Loucy (cell line): Measurements from ENCODE around the gene BLCAP.

Experiments used
- H2AFZ ChIP-seq: fragments of 200-600 bp; sonication (generic); 2 replicates; pipeline ENCODE4 v1.6.0; 2016; ENCODE audit warnings: antibody characterized with exemption, mild to moderate bottlenecking, low read length, moderate library complexity
- H3F3A ChIP-seq: fragments of 200-600 bp; 2 replicates; pipeline ENCODE4 v1.6.0; 2016; ENCODE audit warnings: antibody characterized with exemption, low read depth, mild to moderate bottlenecking
- H3K27me3 ChIP-seq: fragments of 200-600 bp; sonication (generic); 2 replicates; pipeline ENCODE4 v1.6.1; 2014; ENCODE audit warnings: low read length, mild to moderate bottlenecking; ENCODE audit not compliant: insufficient read depth, poor library complexity, severe bottlenecking
- H3K36me3 ChIP-seq: fragments of 200-600 bp; sonication (generic); 2 replicates; pipeline ENCODE4 v1.6.1; 2016; ENCODE audit warnings: low read length; ENCODE audit not compliant: insufficient read depth
- H3K4me1 ChIP-seq: fragments of 200-600 bp; sonication (generic); 2 replicates; pipeline ENCODE4 v1.5.1; 2014; ENCODE audit warnings: low read length, mild to moderate bottlenecking; ENCODE audit not compliant: insufficient read depth, poor library complexity, severe bottlenecking
- H3K4me2 ChIP-seq: fragments of 200-600 bp; sonication (generic); 2 replicates; pipeline ENCODE4 v1.6.0; 2014; ENCODE audit warnings: antibody characterized with exemption, low read length, low read depth, mild to moderate bottlenecking; ENCODE audit not compliant: poor library complexity, severe bottlenecking
- H3K4me3 ChIP-seq: fragments of 200-600 bp; sonication (generic); 2 replicates; pipeline ENCODE4 v1.5.1; 2014; ENCODE audit warnings: low read length, mild to moderate bottlenecking, mixed read lengths; ENCODE audit not compliant: poor library complexity, severe bottlenecking
- H3K79me2 ChIP-seq: fragments of 200-600 bp; sonication (generic); 2 replicates; pipeline ENCODE4 v1.6.1; 2014; ENCODE audit warnings: low read length; ENCODE audit not compliant: insufficient read depth
- H3K9ac ChIP-seq: fragments of 200-600 bp; sonication (generic); 2 replicates; pipeline ENCODE4 v1.6.0; 2014; ENCODE audit warnings: mild to moderate bottlenecking, low read depth, low read length, moderate library complexity; ENCODE audit not compliant: poor library complexity, severe bottlenecking
- H3K9me2 ChIP-seq: fragments of 200-600 bp; sonication (generic); replicated peaks from 2 replicates; pipeline ENCODE4 v1.6.1; 2016; ENCODE audit warnings: low read depth, low read length, mixed read lengths
- H3K9me3 ChIP-seq: fragments of 200-600 bp; sonication (generic); 2 replicates; pipeline ENCODE4 v1.6.1; 2014; ENCODE audit warnings: mild to moderate bottlenecking, antibody characterized with exemption, low read length, low read depth; ENCODE audit not compliant: insufficient read depth
- H4K20me1 ChIP-seq: fragments of 200-600 bp; sonication (generic); 2 replicates; pipeline ENCODE4 v1.6.0; 2014; ENCODE audit warnings: antibody characterized with exemption, low read length, mild to moderate bottlenecking; ENCODE audit not compliant: insufficient read depth, poor library complexity, severe bottlenecking
- EZH2phosphoT487 ChIP-seq: fragments of 200-600 bp; IDR thresholded peaks from 2 replicates; pipeline ENCODE4 v1.6.1; 2018; ENCODE audit warnings: antibody characterized with exemption, mild to moderate bottlenecking, moderate library complexity, borderline replicate concordance
- TF ChIP-seq, protein P1 (sequence below): fragments of 200-600 bp; sonication (generic); conservative IDR thresholded peaks from 2 replicates; pipeline ENCODE4 v1.5.1; 2014; ENCODE audit warnings: mild to moderate bottlenecking, antibody characterized with exemption, low read length

BLCAP gene

DNA sequence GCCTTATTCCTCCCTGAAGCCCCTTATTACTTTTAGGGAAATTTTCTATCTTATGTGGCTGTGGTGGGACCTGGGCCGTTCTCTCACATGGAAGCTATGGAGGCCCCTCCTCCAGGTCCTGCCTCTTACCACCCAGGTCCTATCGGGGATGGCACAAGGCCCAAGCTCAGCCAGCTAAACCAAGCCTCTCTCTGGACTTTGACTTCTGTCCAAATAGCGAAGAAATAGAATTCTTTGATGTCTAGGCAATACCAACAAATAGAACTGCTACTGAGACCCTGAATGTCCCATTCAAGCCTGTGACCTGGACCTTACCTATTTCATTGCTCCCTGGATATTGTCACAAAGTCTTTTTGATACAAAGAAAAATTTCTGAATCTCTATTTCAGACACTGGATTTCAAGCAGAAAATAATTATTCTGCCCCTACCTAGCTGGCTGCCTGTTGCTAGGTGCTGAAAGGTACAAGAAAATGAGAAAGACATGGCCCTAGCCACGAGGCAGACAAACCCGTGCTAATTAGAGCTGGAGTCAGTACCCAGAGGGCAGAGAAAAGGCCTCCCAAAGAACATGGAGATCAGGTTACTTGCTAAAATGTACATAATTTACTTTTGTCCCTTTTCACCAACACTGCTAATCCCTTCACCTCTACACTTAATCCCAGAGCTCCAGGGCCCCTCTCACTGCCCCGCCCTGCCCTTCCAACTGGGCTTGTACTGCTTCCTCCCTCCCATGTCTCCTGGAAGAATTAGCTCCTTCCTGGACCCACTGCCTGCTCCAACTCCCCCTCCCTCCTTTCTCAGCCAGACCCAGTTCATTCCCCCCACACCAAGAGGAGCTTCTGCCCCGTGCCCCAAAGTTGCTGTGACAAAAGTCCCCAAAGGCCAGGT, 22.2 kb downstream of the BLCAP start:
- H3K27me3 ChIP-seq = no peaks in the 10 kb centered on the region
- TF ChIP-seq, protein P1, sequence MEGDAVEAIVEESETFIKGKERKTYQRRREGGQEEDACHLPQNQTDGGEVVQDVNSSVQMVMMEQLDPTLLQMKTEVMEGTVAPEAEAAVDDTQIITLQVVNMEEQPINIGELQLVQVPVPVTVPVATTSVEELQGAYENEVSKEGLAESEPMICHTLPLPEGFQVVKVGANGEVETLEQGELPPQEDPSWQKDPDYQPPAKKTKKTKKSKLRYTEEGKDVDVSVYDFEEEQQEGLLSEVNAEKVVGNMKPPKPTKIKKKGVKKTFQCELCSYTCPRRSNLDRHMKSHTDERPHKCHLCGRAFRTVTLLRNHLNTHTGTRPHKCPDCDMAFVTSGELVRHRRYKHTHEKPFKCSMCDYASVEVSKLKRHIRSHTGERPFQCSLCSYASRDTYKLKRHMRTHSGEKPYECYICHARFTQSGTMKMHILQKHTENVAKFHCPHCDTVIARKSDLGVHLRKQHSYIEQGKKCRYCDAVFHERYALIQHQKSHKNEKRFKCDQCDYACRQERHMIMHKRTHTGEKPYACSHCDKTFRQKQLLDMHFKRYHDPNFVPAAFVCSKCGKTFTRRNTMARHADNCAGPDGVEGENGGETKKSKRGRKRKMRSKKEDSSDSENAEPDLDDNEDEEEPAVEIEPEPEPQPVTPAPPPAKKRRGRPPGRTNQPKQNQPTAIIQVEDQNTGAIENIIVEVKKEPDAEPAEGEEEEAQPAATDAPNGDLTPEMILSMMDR = no peak
- TF ChIP-seq EZH2phosphoT487 = no peak

DNA sequence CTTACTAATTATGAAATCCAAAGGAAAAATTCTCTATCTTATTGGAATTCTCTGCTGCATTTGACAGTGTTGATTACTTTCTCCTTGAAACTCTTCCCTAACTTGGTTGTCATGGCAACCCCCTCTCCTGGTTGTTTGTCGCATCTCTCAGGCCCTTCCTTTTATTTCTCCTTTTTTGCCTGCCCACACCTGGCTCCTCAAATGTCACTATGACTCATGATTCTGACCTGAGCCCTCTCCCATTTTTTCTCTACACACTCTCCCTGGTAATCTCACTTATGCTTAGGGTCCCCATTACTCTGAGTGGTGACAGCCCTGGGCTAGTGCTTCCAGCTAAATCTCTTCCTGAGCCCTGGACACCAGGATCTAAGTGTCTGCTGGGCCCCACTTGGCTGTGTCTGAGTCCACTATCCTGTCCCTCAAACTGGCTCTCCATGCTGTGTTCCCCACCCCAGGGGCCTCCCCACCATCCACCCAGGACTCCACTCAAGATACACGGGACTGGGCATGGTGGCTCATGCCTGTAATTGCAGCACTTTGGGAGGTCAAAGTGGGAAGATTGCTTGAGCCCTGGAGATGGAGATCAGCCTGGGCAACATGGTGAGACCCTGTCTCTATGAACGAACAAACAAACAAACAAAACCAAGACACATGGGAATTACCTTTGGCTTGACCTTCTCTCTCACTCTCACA, 23.1 kb downstream of the BLCAP start:
- Histone ChIP-seq H3K27me3 (no peaks in the 10 kb centered on the region), H2AFZ (no peak overlapping the region), H3K4me1 (no peaks in the 10 kb centered on the region)

More for the DNA sequence above, 22.2 kb downstream of the BLCAP start:
- Histone ChIP-seq H3K9ac (no peak overlapping the region), H3K36me3 (peaks cover 1% of the 10 kb centered on the region; the same call in 1 of the 2 replicates), H2AFZ (no peak overlapping the region), H4K20me1 (no peaks in the 10 kb centered on the region), H3F3A (no peaks in the 10 kb centered on the region), H3K4me1 (no peaks in the 10 kb centered on the region), H3K79me2 (no peaks in the 10 kb centered on the region), H3K4me2 (no peak overlapping the region), H3K9me2 (no peaks in the 10 kb centered on the region), H3K4me3 (no peak overlapping the region), H3K9me3 (no peaks in the 10 kb centered on the region)

DNA sequence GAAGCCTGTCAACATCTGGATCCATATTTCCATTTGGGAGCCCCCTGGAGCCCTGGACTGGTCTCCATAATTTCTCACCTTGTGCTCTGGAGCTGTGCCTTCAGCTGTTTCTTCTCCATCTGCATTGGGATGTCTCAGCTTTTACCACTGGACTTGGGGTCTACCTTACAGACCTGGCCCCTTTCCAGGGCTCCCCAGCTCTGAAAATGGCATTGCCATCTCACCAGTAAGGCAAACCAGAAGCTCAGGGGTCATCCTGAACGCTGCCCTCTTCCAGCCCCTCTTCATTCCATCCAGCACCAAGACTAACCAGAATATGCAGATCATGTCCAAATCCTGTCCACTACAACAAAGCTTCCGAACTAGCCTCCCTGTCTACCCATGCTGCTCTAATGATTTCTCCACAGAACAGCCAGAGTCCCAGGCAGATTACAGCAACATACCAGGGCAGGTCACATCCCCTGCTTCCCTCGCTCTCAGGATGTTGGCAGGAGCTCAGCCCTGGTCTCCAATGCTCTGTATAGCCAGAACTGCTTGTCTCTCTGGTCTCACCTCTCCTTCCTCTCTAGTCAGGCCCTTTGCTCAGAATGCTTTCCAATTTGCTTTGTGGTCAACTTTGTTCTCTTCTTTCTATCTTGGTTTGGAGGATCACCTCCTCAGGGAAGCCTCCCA, 24.3 kb downstream of the BLCAP start:
- H2AFZ ChIP-seq = no peak overlapping the region
- H3K36me3 ChIP-seq = no peaks in the 10 kb centered on the region; the same call in 1 of the 2 replicates
- no peak overlapping the region for H3K4me3 ChIP-seq
- H3K9me3 ChIP-seq = no peaks in the 10 kb centered on the region
- no peak overlapping the region for H3K9ac ChIP-seq
- no peaks in the 10 kb centered on the region for H3F3A ChIP-seq
- no peak for TF ChIP-seq EZH2phosphoT487
- TF ChIP-seq, protein P1 = no peak
- H3K79me2 ChIP-seq = no peaks in the 10 kb centered on the region
- no peaks in the 10 kb centered on the region for H3K27me3 ChIP-seq
- H3K4me1 ChIP-seq = no peaks in the 10 kb centered on the region
- no peak overlapping the region for H3K4me2 ChIP-seq
- no peaks in the 10 kb centered on the region for H3K9me2 ChIP-seq
- H4K20me1 ChIP-seq = no peaks in the 10 kb centered on the region

More for the DNA sequence above, 23.1 kb downstream of the BLCAP start:
- H3K4me3 ChIP-seq = no peak overlapping the region
- no peaks in the 10 kb centered on the region for H3K79me2 ChIP-seq
- H3F3A ChIP-seq = no peaks in the 10 kb centered on the region
- no peaks in the 10 kb centered on the region for H4K20me1 ChIP-seq
- H3K9me3 ChIP-seq = no peaks in the 10 kb centered on the region
- no peak overlapping the region for H3K4me2 ChIP-seq
- no peaks in the 10 kb centered on the region for H3K9me2 ChIP-seq
- no peaks in the 10 kb centered on the region; the same call in 1 of the 2 replicates for H3K36me3 ChIP-seq
- H3K9ac ChIP-seq = no peak overlapping the region
- TF ChIP-seq, protein P1 = no peak
- no peak for TF ChIP-seq EZH2phosphoT487
